GM10847 (cell line): ENCODE data around the gene BBS4.

Experiments used
- POLR2A ChIP-seq: IDR thresholded peaks from 2 replicates; pipeline ENCODE4 v1.6.1; 2011; ENCODE audit not compliant: insufficient read length; ENCODE audit errors: extremely low read depth

Gene BBS4

GRCh38 chr15:72771329-72771725 lies 85.3 kb downstream of the BBS4 start:
- no peak for TF ChIP-seq POLR2A

DNA sequence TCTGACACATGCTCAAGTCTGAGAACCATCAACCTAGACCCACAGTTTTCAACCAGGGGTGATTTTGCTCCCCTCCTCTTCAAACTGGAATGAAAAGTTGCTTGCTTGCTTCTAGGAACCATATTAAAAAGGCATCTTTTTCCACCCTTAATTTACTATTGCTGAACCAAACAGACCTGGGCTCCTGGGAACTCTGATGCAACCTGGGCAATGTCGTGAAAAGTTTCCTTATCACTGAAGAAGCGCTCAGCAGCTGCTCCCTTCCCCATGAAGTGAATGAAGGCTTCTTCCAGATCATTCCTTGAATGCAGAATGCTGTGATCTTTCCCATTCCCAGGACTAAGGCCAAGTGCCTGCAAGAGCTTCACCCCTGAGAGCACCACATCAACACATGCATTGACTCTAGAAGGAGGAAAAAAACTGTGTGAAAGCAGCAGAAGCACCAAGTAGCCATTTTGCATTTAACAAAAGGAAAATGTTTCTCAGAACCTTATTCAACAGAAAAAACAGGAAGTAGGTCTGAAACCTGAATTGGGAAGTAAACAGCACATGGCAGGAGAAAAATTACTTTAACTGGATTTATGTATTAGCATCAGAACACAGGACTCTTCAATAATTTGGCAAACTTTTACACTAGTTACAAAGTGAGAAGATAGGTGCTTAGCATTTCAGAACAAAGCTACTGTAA lies 88.8 kb downstream of the BBS4 start:
- TF ChIP-seq POLR2A, result no peak

GRCh38 chr15:72778796-72779195 lies 92.8 kb downstream of the BBS4 start:
- no peak for TF ChIP-seq POLR2A

DNA sequence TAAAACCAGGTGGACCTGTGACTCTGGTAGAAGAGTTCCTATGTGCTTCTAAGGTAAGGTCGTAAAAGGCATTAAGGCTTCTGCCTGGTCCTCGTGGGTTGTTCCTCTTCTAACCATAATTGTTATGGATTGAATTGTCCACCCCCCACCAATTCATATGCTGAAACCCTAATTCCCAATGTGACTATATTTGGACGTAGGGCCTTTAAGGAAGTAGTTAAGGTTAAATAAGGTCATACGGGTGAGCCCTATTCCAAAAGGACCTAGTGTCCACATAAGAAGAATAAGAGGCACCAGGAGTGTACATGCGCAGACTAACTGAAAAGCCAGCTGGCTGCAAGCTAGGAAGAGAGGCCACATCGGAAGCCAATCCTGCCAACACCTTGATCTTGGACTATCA lies 95.6 kb downstream of the BBS4 start:
- TF ChIP-seq POLR2A, result no peak

DNA sequence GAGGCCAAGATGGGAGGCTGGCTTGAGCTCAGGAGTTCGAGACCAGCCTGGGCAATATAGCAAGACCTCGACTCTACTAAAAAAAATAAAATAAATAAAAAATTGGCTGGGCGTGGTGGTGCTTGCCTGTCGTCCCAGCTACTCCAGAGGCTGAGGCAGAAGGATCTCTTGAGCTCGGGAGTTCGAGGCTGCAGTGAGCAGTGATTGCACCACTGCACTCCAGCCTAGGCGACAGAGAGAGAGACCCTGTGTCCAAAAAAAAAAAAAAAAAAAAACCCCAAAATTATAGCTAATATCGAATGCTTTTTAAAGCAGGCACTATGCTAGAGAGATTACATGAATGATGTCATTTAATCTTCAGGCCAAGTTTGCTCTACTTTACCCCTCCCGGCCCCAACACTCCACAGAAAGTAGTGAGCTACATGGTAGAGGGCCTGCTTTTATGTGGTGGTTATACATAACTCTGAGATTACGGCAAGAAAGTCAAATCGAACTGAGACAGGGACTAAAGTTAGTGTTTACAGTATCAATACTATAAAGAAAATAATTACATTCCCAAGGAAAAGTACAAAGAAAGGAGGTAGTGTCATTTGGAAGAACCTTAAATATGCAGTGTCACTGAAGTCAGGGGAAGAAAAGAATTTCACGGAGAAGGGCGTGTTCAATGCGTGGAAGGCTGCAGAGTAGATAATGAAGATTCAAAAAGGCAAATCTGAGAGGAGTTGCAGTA lies 96.4 kb downstream of the BBS4 start:
- no peak for TF ChIP-seq POLR2A

DNA sequence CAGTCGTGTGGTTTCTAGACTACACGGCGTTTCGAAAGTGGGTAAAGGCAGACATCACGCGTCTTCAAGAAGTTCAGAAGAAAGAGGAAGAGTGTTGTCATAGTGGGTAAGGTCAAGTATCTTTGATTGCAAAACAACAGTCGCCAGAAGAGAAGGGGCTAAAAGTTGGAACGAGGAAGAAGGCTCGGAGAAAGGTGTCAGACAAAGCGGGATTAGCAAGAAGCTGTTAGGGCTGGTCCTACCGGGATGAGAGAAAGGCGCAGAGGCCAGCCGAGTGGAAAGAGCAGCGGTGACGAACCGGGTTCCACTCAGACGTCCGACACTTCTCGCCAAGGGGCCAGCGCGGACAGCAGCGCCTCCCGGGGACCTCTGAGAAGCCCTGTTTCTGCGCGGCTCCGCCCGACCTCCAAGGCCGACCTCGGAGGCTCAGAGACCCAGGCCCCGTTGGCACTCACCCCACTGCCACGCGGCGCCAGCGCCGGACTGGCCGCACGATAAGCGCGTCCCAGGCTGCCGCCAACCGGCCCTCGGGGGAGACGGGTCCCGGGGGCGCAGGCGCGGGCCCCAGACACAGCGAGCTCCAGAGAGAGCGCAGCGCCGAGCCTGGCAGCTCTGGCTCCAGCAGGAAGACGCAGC lies 97.1 kb downstream of the BBS4 start:
- TF ChIP-seq POLR2A, result no peak

DNA sequence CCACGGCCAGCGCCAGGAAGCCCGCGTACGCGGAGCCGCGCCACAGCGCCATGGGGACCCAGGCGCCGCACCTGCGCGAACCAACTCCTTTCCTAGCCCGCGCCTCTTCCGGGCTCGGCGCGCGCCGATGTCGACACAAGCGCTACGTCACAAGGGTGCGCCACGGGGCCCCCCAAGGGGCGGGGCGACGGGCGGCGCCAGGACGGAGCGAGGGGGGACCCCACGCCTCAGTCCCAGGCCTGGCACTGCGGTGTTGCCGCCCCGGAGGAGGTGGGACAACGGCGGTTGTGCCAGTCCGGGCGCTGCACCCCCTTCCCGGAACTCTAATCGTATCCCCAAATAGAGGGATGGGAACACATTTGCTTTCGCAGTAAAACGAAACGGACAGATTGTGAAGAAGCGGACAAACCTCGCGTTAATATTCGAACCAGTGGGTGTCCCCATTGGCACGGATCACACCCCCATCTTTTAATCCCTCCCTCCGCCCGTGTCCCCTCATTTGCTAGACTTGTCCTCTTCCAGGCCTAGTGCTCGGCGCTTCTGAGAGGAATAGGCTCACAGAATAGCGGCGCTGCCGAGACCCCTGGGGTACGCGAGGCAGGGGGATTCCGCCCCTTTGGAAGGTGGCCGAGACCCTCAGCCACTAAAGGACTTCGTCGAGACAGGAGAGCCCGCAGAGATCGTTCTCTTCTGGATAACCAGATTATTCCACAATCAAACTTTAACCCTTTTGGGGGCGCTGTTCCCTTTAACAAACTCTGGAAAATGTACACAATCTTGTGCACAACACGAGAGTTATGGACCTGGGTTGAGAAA lies 97.8 kb downstream of the BBS4 start, which contains the start of gene ADPGK:
ADPGK (minus strand) TSS at position 119 of the 816 bp plus-strand sequence; CDS start at position 52, 67 bp downstream.
- peak; percentile 92 for TF ChIP-seq POLR2A

DNA sequence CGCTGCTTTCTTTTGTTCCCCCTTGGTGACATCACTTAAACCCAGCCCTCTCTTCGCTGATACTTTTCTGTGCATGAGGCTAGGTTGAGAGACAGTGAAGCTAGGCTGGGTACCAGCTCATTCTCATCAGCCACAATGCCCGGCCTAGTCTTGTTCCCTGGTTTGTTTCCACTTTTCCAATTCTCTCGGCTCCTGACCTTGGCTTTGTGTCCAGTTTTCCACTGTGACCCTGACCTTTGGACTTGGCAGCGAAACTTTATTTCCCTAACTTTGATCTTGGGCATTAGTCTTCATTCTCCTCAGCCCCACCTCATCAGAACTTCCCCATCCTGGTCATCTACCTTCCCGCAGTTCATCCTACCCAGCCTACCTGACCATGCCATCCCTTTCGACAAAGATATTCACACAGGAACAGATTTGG lies 98.5 kb downstream of the BBS4 start:
- TF ChIP-seq POLR2A, result no peak

DNA sequence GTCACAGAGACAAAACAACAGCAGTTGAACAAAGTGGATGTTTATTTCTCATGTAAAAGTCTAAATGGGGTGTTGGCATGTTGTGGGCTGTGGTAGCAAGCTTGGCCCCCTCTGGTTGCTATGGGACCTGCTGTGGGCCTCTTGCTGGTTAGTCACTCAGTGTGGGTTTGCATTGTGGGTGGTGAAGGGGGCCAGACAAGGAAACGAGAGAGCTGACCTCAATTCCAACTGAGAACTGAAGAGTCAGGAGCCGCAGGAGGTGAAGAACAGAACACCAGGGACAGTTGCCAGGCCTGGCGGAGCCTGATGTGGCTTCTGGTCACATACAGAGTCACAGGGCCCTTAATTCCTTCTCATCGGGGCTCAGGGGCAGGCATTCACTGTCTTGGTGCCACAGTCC lies 99.4 kb downstream of the BBS4 start:
- TF ChIP-seq POLR2A, result no peak

DNA sequence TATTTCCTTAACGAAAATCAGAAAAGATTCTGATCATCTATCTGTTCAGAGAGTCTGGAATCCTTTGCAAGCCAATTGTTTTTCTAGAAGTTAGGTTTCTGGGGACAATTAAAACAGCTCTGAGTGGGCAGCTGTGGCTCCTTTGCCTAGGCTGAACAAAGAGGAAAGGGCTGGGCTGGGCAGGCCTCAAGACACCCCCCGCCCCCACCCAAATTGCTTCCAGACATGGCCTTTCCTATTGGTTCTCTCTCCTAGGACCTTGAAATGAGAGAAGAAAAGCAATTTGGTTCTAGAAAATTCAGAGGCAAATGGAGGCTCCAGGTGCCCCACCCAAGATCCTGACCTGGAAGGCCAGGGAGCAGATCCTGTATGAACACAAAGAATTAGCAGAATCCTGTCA lies 99.8 kb downstream of the BBS4 start:
- no peak for TF ChIP-seq POLR2A

DNA sequence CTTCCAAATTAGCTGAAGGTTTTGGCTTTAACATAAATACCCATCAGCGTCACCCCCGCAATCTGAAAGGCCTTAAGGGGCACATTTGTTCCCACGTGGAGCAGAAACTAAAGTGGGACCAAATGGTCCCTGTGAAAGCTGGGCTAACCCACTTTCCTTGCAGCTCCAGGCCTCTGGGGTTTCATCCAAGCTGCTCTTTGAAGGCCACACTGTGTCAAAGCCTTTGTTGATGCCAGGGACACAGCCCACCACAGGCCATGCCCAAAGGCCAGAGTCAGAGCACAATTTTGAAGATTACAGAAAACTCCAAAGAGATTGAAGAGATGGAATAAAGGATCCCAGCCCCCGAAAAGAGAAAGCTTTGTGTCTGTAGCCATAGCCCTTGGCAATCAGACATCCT lies 100.2 kb downstream of the BBS4 start:
- TF ChIP-seq POLR2A, result no peak

GRCh38 chr15:72786676-72787345 lies 100.8 kb downstream of the BBS4 start:
- no peak for TF ChIP-seq POLR2A

DNA sequence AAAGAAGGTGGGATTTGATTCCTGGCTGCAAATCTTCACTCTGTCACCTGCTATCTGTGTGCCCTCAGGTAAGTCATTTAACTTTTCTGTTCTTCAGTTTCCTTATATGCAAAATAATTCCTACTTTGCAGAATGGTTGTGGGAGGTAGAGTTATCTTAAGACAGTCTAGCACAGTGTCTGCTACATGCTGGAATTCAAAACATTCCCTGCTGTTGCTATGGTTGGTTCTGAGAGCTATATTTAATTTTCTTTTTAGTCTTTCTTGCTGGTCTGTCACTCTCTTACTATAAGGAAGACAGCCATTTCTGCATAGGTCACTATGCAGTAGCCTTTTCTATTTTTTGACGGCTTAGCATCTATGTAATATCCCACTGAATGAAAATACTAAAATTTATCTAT lies 101.5 kb downstream of the BBS4 start:
- TF ChIP-seq POLR2A, result no peak
